Calu3 (cell line): ENCODE data around the gene ATIC. TPM values are rescaled to one million over a fixed set of nuclear protein-coding genes. Genes with fewer than 3 reads are reported as not detected.

Experiments used
- BruUV-seq: library from RNA; stranded (reverse); fragments of 400-500 nt; replicated peaks from 2 replicates; lab custom pipeline; 2021; lab: Mats Ljungman, UMichigan
- CTCF ChIA-PET: fragments of 300-600 bp; sonication (Branson Sonifier 250); formaldehyde crosslinking; loops from one replicate; lab custom pipeline; 2022; ENCODE audit warnings: antibody characterized with exemption; lab: Charles Lee
- DNase-seq: peaks from one replicate; pipeline ENCODE4 v3.0.0; 2022
- H3K27ac Mint-ChIP-seq: one replicate; pipeline ENCODE4 v1.8.0; 2022; ENCODE audit warnings: mixed read lengths; ENCODE audit not compliant: unreplicated experiment
- H3K27me3 Mint-ChIP-seq: one replicate; pipeline ENCODE4 v1.8.0; 2022; ENCODE audit warnings: mixed read lengths; ENCODE audit not compliant: unreplicated experiment
- H3K36me3 Mint-ChIP-seq: one replicate; pipeline ENCODE4 v1.8.0; 2022; ENCODE audit warnings: mild to moderate bottlenecking, moderate library complexity, mixed read lengths; ENCODE audit not compliant: insufficient read depth, unreplicated experiment
- H3K4me1 Mint-ChIP-seq: one replicate; pipeline ENCODE4 v1.8.0; 2022; ENCODE audit warnings: mild to moderate bottlenecking, low read depth, mixed read lengths; ENCODE audit not compliant: unreplicated experiment
- H3K4me3 Mint-ChIP-seq: one replicate; pipeline ENCODE4 v1.8.0; 2022; ENCODE audit warnings: mild to moderate bottlenecking, low read depth, moderate library complexity, mixed read lengths; ENCODE audit not compliant: unreplicated experiment
- H3K9me3 Mint-ChIP-seq: one replicate; pipeline ENCODE4 v1.8.0; 2022; ENCODE audit warnings: low read depth, mixed read lengths; ENCODE audit not compliant: unreplicated experiment
- intact Hi-C: fragments of 100-400 bp; cut with micrococcal nuclease; formaldehyde crosslinking; loops from one replicate; pipeline ENCODE4 v1.10.0; 2022; ENCODE audit not compliant: unreplicated experiment
- total RNA-seq: library from RNA; stranded (reverse); gene quantifications from 2 replicates; pipeline ENCODE4 v1.2.3, GENCODE V29; 2022
- TF ChIP-seq, protein P1 (sequence below): fragments of 200-600 bp; IDR thresholded peaks from one replicate; pipeline ENCODE4 v1.8.0; 2022; ENCODE audit warnings: antibody characterized with exemption; ENCODE audit not compliant: unreplicated experiment

ATIC gene
- total RNA-seq, 1 experiment from 2014 or later: 219 TPM

DNA sequence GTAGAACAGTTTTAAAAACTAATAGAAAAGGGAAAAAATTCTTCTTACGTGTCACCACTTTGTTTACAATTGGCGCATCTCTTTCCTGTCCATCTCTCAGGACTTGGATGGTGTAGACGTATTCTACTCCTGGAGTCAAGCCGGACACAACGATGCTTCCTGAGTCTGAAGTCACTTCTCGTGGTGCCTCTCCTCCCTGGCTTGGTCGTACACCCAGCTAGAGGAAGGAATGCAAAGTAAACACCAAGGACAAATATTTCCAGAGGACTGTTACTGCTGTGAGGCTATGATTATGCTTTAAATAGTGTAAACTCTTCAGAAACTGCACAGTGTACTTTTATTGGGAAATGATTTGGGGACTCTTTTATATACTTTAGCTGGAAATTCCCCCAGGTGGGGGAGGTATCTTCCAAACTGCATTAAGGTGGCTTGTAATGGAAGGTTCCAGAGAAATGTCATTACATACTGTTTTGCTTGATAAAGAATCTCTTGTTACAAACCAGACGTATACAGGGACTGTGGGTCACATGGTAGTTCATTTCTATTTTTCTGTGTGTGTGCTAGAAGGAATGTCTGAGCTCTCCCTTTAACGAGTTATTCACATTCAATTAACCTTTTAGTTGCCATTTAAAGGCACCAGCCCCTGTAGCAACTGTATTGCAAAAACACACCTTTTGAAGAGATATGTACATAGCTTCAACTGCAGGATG, 85.9 kb downstream of the ATIC start:
- no TSS peak for BruUV-seq
- Mint-ChIP-seq H3K27me3 (no peaks in the 10 kb centered on the region), H3K27ac (no peak overlapping the region), H3K4me1 (peaks cover 14% of the 10 kb centered on the region), H3K9me3 (no peaks in the 10 kb centered on the region), H3K4me3 (no peak overlapping the region), H3K36me3 (no peaks in the 10 kb centered on the region)
- TF ChIP-seq, protein P1, sequence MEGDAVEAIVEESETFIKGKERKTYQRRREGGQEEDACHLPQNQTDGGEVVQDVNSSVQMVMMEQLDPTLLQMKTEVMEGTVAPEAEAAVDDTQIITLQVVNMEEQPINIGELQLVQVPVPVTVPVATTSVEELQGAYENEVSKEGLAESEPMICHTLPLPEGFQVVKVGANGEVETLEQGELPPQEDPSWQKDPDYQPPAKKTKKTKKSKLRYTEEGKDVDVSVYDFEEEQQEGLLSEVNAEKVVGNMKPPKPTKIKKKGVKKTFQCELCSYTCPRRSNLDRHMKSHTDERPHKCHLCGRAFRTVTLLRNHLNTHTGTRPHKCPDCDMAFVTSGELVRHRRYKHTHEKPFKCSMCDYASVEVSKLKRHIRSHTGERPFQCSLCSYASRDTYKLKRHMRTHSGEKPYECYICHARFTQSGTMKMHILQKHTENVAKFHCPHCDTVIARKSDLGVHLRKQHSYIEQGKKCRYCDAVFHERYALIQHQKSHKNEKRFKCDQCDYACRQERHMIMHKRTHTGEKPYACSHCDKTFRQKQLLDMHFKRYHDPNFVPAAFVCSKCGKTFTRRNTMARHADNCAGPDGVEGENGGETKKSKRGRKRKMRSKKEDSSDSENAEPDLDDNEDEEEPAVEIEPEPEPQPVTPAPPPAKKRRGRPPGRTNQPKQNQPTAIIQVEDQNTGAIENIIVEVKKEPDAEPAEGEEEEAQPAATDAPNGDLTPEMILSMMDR: no peak
- CTCF ChIA-PET: interaction anchor here (0.6 kb wide), 1 partner anchor 244 kb away, joined by 3 read pairs; no protein-coding TSS in a partner anchor
- intact Hi-C loops: no loop called here
- DNase-seq: no peak

DNA sequence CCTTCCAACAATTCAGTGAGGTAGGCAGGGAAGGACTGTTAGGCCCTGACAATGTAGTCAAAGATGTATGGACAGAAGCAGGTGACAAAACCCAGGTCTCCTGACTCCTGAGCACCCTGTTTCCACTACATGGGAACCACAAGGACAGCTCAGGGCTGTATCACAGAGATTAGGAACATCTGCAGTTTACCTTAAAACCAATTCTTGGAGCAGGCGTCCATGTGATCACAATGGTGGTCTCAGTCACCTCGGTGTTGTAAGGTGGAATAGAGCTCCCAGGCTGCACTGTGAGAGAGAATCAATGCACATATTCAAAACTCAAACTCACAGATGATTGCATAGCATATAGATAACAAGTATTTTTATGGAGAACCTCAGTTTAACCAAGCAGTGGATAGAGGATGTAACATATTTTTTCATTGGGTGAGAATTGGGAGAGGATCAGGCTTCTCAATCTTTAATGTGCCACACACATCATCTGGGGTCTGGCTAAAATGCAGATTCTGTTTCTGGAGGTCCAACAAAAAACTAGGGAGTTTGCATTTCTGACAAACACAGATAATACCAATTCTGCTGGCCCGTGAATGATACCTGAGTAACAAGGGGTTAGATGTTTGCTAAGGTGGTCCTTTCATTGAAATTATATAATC, 87.3 kb downstream of the ATIC start:
- no TSS peak for BruUV-seq
- H3K4me3 Mint-ChIP-seq: no peak overlapping the region
- no peaks in the 10 kb centered on the region for H3K27me3 Mint-ChIP-seq
- DNase-seq: no peak
- H3K27ac Mint-ChIP-seq: no peak overlapping the region
- TF ChIP-seq, protein P1: no peak
- CTCF ChIA-PET: no interaction called here
- intact Hi-C loops: no loop called here
- no peaks in the 10 kb centered on the region for H3K36me3 Mint-ChIP-seq
- no peaks in the 10 kb centered on the region for H3K9me3 Mint-ChIP-seq
- peaks cover 14% of the 10 kb centered on the region for H3K4me1 Mint-ChIP-seq

Other genes starting within 250 kb of the ATIC start
- gene ABCA12, start 173.4 kb upstream of the ATIC start, total RNA-seq: 4.8 and 5.1 TPM in 2 replicates
- 123 and 133 TPM in 2 replicates for gene FN1, start 124.0 kb downstream of the ATIC start, total RNA-seq